ENCODE results near the gene RFC1. TPM values are rescaled to one million over a fixed set of nuclear protein-coding genes. Genes with fewer than 3 reads are reported as not detected.
A peak's percentile ranks its signal among the peaks of the same experiment; 100 is the strongest.

Gene RFC1
- total RNA-seq, 1 donor from 2014 or later = 50.2 TPM

GRCh38 chr4:39339968-39340367 lies 26.2 kb downstream of the RFC1 start:
- no peak for DNase-seq
- Histone ChIP-seq H3K4me3 (no peak overlapping the region), H3K27me3 (ENCODE audit: low read depth) (no peaks in the 10 kb centered on the region), H3K27ac (peak overlapping the region; percentile 14), H3K4me1 (peaks cover 28% of the 10 kb centered on the region), H3K36me3 (peaks cover 16% of the 10 kb centered on the region), H3K9me3 (no peaks in the 10 kb centered on the region)
- intact Hi-C loops (cut with DNase I) = no loop called here
- no peak for TF ChIP-seq CTCF (IDR thresholded peaks at IDR 0.05)
- ATAC-seq = no peak

DNA sequence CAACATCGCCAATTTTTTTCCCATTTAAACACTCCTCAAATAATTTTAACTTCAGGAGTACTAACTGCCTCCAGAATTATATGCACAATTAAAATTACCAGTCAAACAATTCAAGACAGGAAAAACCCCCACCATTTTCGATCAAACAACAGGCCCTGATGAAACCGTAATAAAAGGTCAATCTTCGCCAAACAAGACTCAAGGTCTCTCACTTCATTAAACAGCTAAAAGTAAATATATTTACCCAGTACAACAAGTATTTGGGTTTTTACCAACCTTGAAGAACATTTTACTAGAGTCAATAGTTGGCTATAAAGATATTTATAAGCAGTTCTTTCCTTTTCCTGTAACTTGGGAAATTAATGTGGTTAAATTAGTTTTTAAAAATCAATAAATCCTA lies 28.3 kb downstream of the RFC1 start:
- peak in 1 of 2 donors; percentile 41 for ATAC-seq

DNA sequence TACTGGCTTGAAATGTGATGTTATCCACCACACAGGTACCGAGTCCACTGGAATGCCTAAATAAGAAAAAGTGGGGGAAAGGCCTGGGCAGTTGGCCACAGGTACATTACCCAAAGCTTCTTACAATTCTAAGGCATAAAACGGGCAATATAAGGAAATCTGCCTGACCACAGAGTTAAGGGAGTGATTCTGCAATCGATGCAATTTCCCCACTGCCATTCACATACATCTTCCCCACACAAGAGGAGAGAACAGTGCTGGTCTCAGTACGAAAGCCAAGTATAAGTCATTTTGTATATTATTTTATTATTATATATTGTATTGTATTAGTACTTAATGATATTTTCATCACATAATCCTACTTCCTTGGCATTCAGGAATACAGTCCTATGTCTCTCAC lies 30.6 kb downstream of the RFC1 start:
- Histone ChIP-seq H3K27me3 (ENCODE audit: low read depth) (no peaks in the 10 kb centered on the region), H3K9me3 (no peaks in the 10 kb centered on the region), H3K36me3 (no peaks in the 10 kb centered on the region), H3K4me3 (no peak overlapping the region), H3K4me1 (peaks cover 7% of the 10 kb centered on the region), H3K27ac (no peak overlapping the region)
- intact Hi-C loops (cut with DNase I) = no loop called here
- no peak for TF ChIP-seq CTCF (IDR thresholded peaks at IDR 0.05)
- ATAC-seq (peak in 1 of 2 donors; percentile 44), DNase-seq (no peak)

More for the DNA sequence above, 28.3 kb downstream of the RFC1 start:
- Histone ChIP-seq H3K27ac (no peak overlapping the region), H3K9me3 (no peaks in the 10 kb centered on the region), H3K4me1 (peaks cover 15% of the 10 kb centered on the region), H3K36me3 (peaks cover 8% of the 10 kb centered on the region), H3K4me3 (no peak overlapping the region), H3K27me3 (ENCODE audit: low read depth) (no peaks in the 10 kb centered on the region)
- TF ChIP-seq CTCF (IDR thresholded peaks at IDR 0.05) = no peak
- DNase-seq = no peak
- intact Hi-C loops (cut with DNase I) = no loop called here

DNA sequence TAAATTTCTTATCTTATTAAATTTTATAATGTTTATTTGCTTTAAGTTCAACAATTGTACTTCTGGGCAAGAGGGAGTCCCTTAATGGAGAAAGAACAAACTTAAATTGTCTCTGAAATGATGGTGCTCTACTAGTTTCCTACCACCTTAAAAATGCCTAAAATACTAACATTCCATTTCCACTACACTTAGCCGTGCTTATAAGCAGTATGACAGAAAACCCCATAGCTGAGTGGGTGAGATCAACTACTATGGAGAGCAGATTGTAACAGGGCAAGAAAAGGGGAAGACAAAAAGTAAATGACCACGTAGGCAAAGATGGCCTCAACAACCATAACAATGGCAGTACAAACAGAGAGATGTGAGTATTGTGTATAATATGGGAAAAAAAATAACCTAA lies 35.0 kb downstream of the RFC1 start:
- intact Hi-C loops (cut with DNase I) = no loop called here

DNA sequence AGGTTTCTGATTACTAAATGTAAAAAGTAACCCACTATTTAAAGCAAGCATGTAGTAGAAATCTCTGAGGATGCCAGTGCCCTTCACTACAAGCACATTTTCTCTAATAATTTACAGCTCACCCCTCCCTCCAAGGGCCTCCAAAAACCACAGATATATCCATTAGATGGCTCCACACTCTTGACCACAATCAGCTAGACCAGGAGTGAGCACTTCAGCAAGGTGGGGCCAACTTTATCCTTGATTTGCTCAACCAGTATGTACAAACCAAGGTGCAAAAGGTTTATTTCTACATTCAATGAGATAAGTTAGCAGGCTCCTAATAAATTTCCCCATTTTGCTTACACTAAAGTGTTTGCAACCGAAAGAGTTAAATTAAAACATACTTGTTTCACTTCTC lies 35.8 kb downstream of the RFC1 start:
- H3K4me3 ChIP-seq = no peak overlapping the region
- no peaks in the 10 kb centered on the region for H3K9me3 ChIP-seq
- ATAC-seq (peak; percentile 64 to 73), DNase-seq (no peak)
- no peak for TF ChIP-seq CTCF (IDR thresholded peaks at IDR 0.05)
- no peaks in the 10 kb centered on the region for H3K27me3 ChIP-seq (ENCODE audit: low read depth)
- peaks cover 8% of the 10 kb centered on the region for H3K4me1 ChIP-seq
- peaks cover 21% of the 10 kb centered on the region for H3K36me3 ChIP-seq
- H3K27ac ChIP-seq = no peak overlapping the region
- intact Hi-C loops (cut with DNase I) = no loop called here

More for the DNA sequence above, 35.0 kb downstream of the RFC1 start:
- no peak for DNase-seq
- no peak overlapping the region for H3K27ac ChIP-seq
- no peaks in the 10 kb centered on the region for H3K27me3 ChIP-seq (ENCODE audit: low read depth)
- H3K36me3 ChIP-seq = peaks cover 13% of the 10 kb centered on the region
- no peak for ATAC-seq
- no peak for TF ChIP-seq CTCF (IDR thresholded peaks at IDR 0.05)
- H3K9me3 ChIP-seq = no peaks in the 10 kb centered on the region
- H3K4me1 ChIP-seq = peaks cover 8% of the 10 kb centered on the region
- H3K4me3 ChIP-seq = no peak overlapping the region

Measured in lower lobe of right lung (tissue), 2 donors.